H1 (cell line): ENCODE measurements around the gene VPS37D. TPM values are rescaled to one million over a fixed set of nuclear protein-coding genes. Genes with fewer than 3 reads are reported as not detected.

Experiments
- CTCF ChIA-PET: fragments of 300-600 bp; sonication (Branson Sonifier 250); formaldehyde crosslinking; loops from one replicate; lab custom pipeline; 2021; ENCODE audit not compliant: partially characterized antibody; lab: Charles Lee
- POLR2A ChIA-PET: fragments of 300-600 bp; sonication (Branson Sonifier 250); formaldehyde crosslinking; loops from one replicate; lab custom pipeline; 2021; ENCODE audit warnings: inconsistent platforms; ENCODE audit not compliant: partially characterized antibody; lab: Charles Lee
- DNase-seq, 2 experiments: peaks; one replicate each; pipeline versions ENCODE4 v3.0.0 to v3.0.0-alpha.2; 2010 to 2022; ENCODE audit warnings: low spot score in 2 of 2, low read depth in 1 of 2, mixed read lengths in 1 of 2
- FAIRE-seq: peaks from 2 replicates; lab custom pipeline; 2011; peaks lifted over from hg19 to GRCh38; lab: Jason Lieb, UNC
- H2AFZ ChIP-seq: 2 replicates; pipeline ENCODE4 v1.8.1; 2012; ENCODE audit warnings: low read length, inconsistent platforms
- H2AK5ac ChIP-seq: 2 replicates; pipeline ENCODE4 v1.6.1; 2013; ENCODE audit warnings: low read depth, low read length
- H2BK120ac ChIP-seq: replicated peaks from 2 replicates; pipeline ENCODE3; 2013; ENCODE audit warnings: low read depth, low read length, inconsistent platforms
- H2BK12ac ChIP-seq: 2 replicates; pipeline ENCODE4 v1.6.1; 2013; ENCODE audit warnings: low read depth, low read length
- H2BK15ac ChIP-seq: 2 replicates; pipeline ENCODE4 v1.6.1; 2013; ENCODE audit warnings: low read length
- H2BK20ac ChIP-seq: 2 replicates; pipeline ENCODE4 v1.6.1; 2013; ENCODE audit warnings: low read length
- H2BK5ac ChIP-seq: 2 replicates; pipeline ENCODE4 v1.6.1; 2013; ENCODE audit warnings: low read depth, low read length
- H3K14ac ChIP-seq: 2 replicates; pipeline ENCODE4 v1.6.1; 2013; ENCODE audit warnings: inconsistent platforms; ENCODE audit not compliant: insufficient read length
- H3K18ac ChIP-seq: 2 replicates; pipeline ENCODE4 v1.6.1; 2013; ENCODE audit warnings: low read length; ENCODE audit errors: extremely low read depth
- H3K23ac ChIP-seq: 2 replicates; pipeline ENCODE4 v1.6.1; 2013; ENCODE audit warnings: inconsistent platforms; ENCODE audit not compliant: insufficient read length
- H3K23me2 ChIP-seq: 2 replicates; pipeline ENCODE4 v1.6.1; 2013; ENCODE audit warnings: low read depth, low read length
- H3K27ac ChIP-seq: 2 replicates; pipeline ENCODE4 v1.6.1; 2011; ENCODE audit warnings: low read depth, low read length, inconsistent platforms
- H3K27me3 ChIP-seq, 4 experiments: replicated peaks in 1 of 4; 1 replicate in 1 of 4; 2 replicates in 3 of 4; pipeline versions ENCODE4 v1.6.1 to v1.8.1; 2011 to 2013; ENCODE audit warnings: low read length in 3 of 4, mild to moderate bottlenecking in 3 of 4, inconsistent platforms in 2 of 4, mixed read lengths in 2 of 4, moderate library complexity in 1 of 4; ENCODE audit not compliant: control insufficient read depth in 3 of 4, insufficient read depth in 3 of 4; ENCODE audit errors: extremely low read depth in 1 of 4
- H3K36me3 ChIP-seq, 4 experiments: 2 replicates each; pipeline versions ENCODE4 v1.6.1 to v1.8.1; 2011 to 2013; ENCODE audit warnings: mild to moderate bottlenecking in 4 of 4, low read length in 3 of 4, moderate library complexity in 2 of 4, control low read depth in 1 of 4, inconsistent platforms in 1 of 4; ENCODE audit not compliant: insufficient read depth in 4 of 4, control insufficient read depth in 2 of 4
- H3K4ac ChIP-seq: replicated peaks from 2 replicates; pipeline ENCODE3; 2013; ENCODE audit warnings: low read length, low read depth, mixed read lengths, inconsistent platforms; ENCODE audit not compliant: insufficient read length
- H3K4me1 ChIP-seq, 4 experiments: replicated peaks in 1 of 4; 1 replicate in 1 of 4; 2 replicates in 3 of 4; pipeline versions ENCODE4 v1.6.1 to v1.8.1; 2011 to 2013; ENCODE audit warnings: low read length in 3 of 4, inconsistent platforms in 2 of 4, mixed read lengths in 1 of 4; ENCODE audit not compliant: insufficient read depth in 4 of 4, control insufficient read depth in 3 of 4
- H3K4me2 ChIP-seq, 2 experiments: 2 replicates each; pipeline versions ENCODE4 v1.6.1 to v1.8.1; 2011 to 2013; ENCODE audit warnings: low read depth in 2 of 2, low read length in 2 of 2, control low read depth in 1 of 2, inconsistent platforms in 1 of 2, mild to moderate bottlenecking in 1 of 2; ENCODE audit not compliant: insufficient read depth in 1 of 2
- H3K4me3 ChIP-seq, 4 experiments: fragments of 200-600, 300-600 bp in 1 of 4; sonication (generic), shearing (Covaris generic), sonication (Bioruptor Twin) in 1 of 4; 2 replicates each; pipeline versions ENCODE4 v1.5.1 to v1.8.1; 2011 to 2016; ENCODE audit warnings: low read length in 4 of 4, low read depth in 3 of 4, control low read depth in 2 of 4, inconsistent platforms in 2 of 4, mild to moderate bottlenecking in 2 of 4, mixed read lengths in 1 of 4, moderate library complexity in 1 of 4; ENCODE audit not compliant: insufficient read depth in 2 of 4; ENCODE audit errors: extremely low read depth in 1 of 4
- H3K56ac ChIP-seq: replicated peaks from 2 replicates; pipeline ENCODE3; 2013; ENCODE audit warnings: low read depth, mild to moderate bottlenecking, mixed read lengths, low read length, inconsistent platforms; ENCODE audit not compliant: insufficient read length
- H3K79me1 ChIP-seq: 2 replicates; pipeline ENCODE4 v1.6.1; 2013; ENCODE audit warnings: low read depth, low read length, control low read depth
- H3K79me2 ChIP-seq, 2 experiments: 2 replicates each; pipeline versions ENCODE4 v1.6.1 to v1.8.1; 2012 to 2013; ENCODE audit warnings: low read length in 2 of 2, mild to moderate bottlenecking in 2 of 2, inconsistent platforms in 1 of 2; ENCODE audit not compliant: insufficient read depth in 2 of 2, control insufficient read depth in 1 of 2
- H3K9ac ChIP-seq, 4 experiments: replicated peaks in 1 of 4; 1 replicate in 1 of 4; 2 replicates in 3 of 4; pipeline versions ENCODE4 v1.6.1 to v1.8.1; 2011 to 2013; ENCODE audit warnings: low read depth in 3 of 4, low read length in 3 of 4, control low read depth in 2 of 4, mild to moderate bottlenecking in 2 of 4, moderate library complexity in 2 of 4, inconsistent platforms in 1 of 4; ENCODE audit errors: extremely low read depth in 1 of 4
- H3K9me3 ChIP-seq, 2 experiments: 2 replicates each; pipeline versions ENCODE4 v1.6.1 to v1.8.1; 2012 to 2013; ENCODE audit warnings: mild to moderate bottlenecking in 2 of 2, moderate library complexity in 2 of 2, control low read depth in 1 of 2, inconsistent platforms in 1 of 2, low read depth in 1 of 2, low read length in 1 of 2, mixed read lengths in 1 of 2; ENCODE audit not compliant: insufficient read depth in 2 of 2
- H4K20me1 ChIP-seq, 2 experiments: replicated peaks in 1 of 2; 2 replicates each; pipeline versions ENCODE3 to v1.8.1; 2011 to 2013; ENCODE audit warnings: inconsistent platforms in 2 of 2, low read length in 2 of 2, mild to moderate bottlenecking in 1 of 2; ENCODE audit not compliant: insufficient read depth in 2 of 2, control insufficient read depth in 1 of 2
- H4K5ac ChIP-seq: 2 replicates; pipeline ENCODE4 v1.6.1; 2013; ENCODE audit warnings: low read length, low read depth, mixed read lengths, inconsistent platforms; ENCODE audit not compliant: insufficient read length
- H4K8ac ChIP-seq: 2 replicates; pipeline ENCODE4 v1.8.0; 2013; ENCODE audit warnings: mild to moderate bottlenecking, moderate library complexity, low read length, inconsistent platforms; ENCODE audit not compliant: insufficient read depth; ENCODE audit errors: extremely low read depth
- H4K91ac ChIP-seq: replicated peaks from 2 replicates; pipeline ENCODE3; 2013; ENCODE audit warnings: low read length, mixed read lengths, inconsistent platforms; ENCODE audit not compliant: insufficient read length
- CHD1 ChIP-seq: IDR thresholded peaks from 2 replicates; pipeline ENCODE4 v1.6.1; 2012; ENCODE audit warnings: low read depth, low read length, improper control_type of control experiment
- KDM4A ChIP-seq: IDR thresholded peaks from one replicate; pipeline ENCODE4 v1.7.1; 2012; ENCODE audit warnings: low read depth, mild to moderate bottlenecking, moderate library complexity, low read length, inconsistent platforms; ENCODE audit not compliant: severe bottlenecking
- PHF8 ChIP-seq: fragments of 200-600 bp; sonication (generic); conservative IDR thresholded peaks from 2 replicates; pipeline ENCODE4 v1.7.1; 2012; ENCODE audit warnings: low read depth, mild to moderate bottlenecking, inconsistent platforms, low read length, moderate library complexity
- POLR2A ChIP-seq, 2 experiments: IDR thresholded peaks; 1 replicate in 1 of 2; 2 replicates in 1 of 2; pipeline ENCODE4 v1.6.1; 2011; ENCODE audit warnings: low read depth in 2 of 2, low read length in 2 of 2, mild to moderate bottlenecking in 2 of 2; ENCODE audit errors: control extremely low read depth in 1 of 2
- RFX5 ChIP-seq: IDR thresholded peaks from 2 replicates; pipeline ENCODE4 v1.6.1; 2011; ENCODE audit warnings: low read depth, low read length, improper control_type of control experiment, borderline replicate concordance
- SAP30 ChIP-seq: fragments of 300-600 bp; sonication (generic); IDR thresholded peaks from 2 replicates; pipeline ENCODE4 v1.7.1; 2012; ENCODE audit warnings: low read length, moderate library complexity, mild to moderate bottlenecking, inconsistent platforms; ENCODE audit not compliant: insufficient read depth, insufficient replicate concordance
- WGBS, 2 experiments: shearing (Covaris generic) in 1 of 2; methylation state at CpG; one replicate each; pipeline versions ENCODE4 v1.1.6 to v1.1.7; 2013 to 2015; ENCODE audit warnings: low lambda C conversion rate in 2 of 2, mixed read lengths in 2 of 2, inconsistent platforms in 1 of 2, low coverage in 1 of 2, missing lambda C conversion rate in 1 of 2; ENCODE audit not compliant: insufficient replicate concordance in 2 of 2, insufficient coverage in 1 of 2, insufficient read length in 1 of 2; ENCODE audit errors: extremely low coverage in 1 of 2, missing lambda C conversion rate in 1 of 2; 5-methylcytosine and 5-hydroxymethylcytosine counted together
- polyA plus RNA-seq, 7 experiments: library from polyadenylated mRNA; depleted of rRNA in 3 of 7; stranded (reverse) in 5 of 7; unstranded in 2 of 7; fragments of >200 nt in 5 of 7; fragments of 200-250 nt in 2 of 7; gene quantifications; 1 replicate in 5 of 7; 2 replicates in 1 of 7; 4 replicates in 1 of 7; pipeline versions ENCODE4 v1.2.1 to v1.2.3, GENCODE V29; 2011 to 2013; ENCODE audit warnings: missing spikeins in 2 of 7, mixed read lengths in 2 of 7
- total RNA-seq: library from RNA; stranded (reverse); fragmentation: NEBNext Ultra II Directional; extraction: Animal tissue kit (Norgen Biotek cat#: 25700); gene quantifications from 2 replicates; pipeline ENCODE4 v1.2.1, GENCODE V29; 2021
- TF ChIP-seq, protein P1 (sequence below): IDR thresholded peaks from 2 replicates; pipeline ENCODE4 v1.6.1; 2011; ENCODE audit warnings: low read length, improper control_type of control experiment

Gene VPS37D
- total and polyA plus RNA-seq, 2 of the 8 experiments (the other 6 are each of a cell fraction or from before 2014, with no cell fraction given), result 3.4 to 5.0 TPM

DNA sequence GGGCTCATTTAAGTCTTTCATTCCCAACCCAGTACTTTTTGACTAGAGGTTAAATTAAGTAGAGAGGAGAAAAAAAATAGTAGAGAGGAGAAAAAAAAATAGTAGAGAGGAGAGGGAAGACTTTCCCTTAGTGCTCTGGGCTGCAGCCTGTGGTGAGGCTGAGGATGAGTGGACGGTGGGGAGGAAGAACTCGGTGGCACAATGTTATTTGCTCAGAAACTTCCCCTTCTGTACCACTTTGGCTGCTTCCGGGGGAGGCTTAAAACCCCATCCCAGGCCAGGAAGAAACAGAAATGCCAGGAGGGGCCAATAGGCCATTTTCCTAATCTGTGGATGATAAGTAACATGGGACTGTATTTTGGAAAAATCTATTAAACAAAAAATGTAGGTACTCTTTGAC, 28.7 kb upstream of the VPS37D start:
- CTCF ChIA-PET, result interaction anchor here (8.4 kb wide), 1 partner anchor 11 kb away, joined by 86 read pairs; no protein-coding TSS in a partner anchor
- no peak overlapping the region for H2BK12ac ChIP-seq
- H3K9ac ChIP-seq, result no peak overlapping the region
- H2BK120ac ChIP-seq, result no peak overlapping the region
- H3K14ac ChIP-seq, result no peak overlapping the region
- H3K23ac ChIP-seq, result no peak overlapping the region
- no peak overlapping the region for H2AFZ ChIP-seq
- H3K36me3 ChIP-seq, result no peaks in the 10 kb centered on the region
- WGBS, 2 experiments, result 91% methylated on average over 3 of the region's 3 CpGs; no CpG with 5 or more reads in 1 of the 2 experiments
- no peaks in the 10 kb centered on the region for H3K27me3 ChIP-seq
- H3K9me3 ChIP-seq, result no peaks in the 10 kb centered on the region; a peak in 1 of 4 replicates
- peaks cover 5% of the 10 kb centered on the region; the same call in 1 of the 2 replicates for H3K23me2 ChIP-seq
- H3K79me1 ChIP-seq, result no peaks in the 10 kb centered on the region
- H3K18ac ChIP-seq, result no peak overlapping the region
- H3K56ac ChIP-seq, result no peak overlapping the region
- no peak overlapping the region for H2BK20ac ChIP-seq
- H3K4me3 ChIP-seq, result no peak overlapping the region
- H3K4me1 ChIP-seq, result peaks cover 0 to 6% (median 0%) of the 10 kb centered on the region in 4 experiments; a peak in 2 of 7 replicates
- H4K8ac ChIP-seq, result no peak overlapping the region
- POLR2A ChIA-PET, result interaction anchor here (0.9 to 1.1 kb wide), 2 partner anchors 10 to 16 kb away, joined by 3 to 4 read pairs; no protein-coding TSS in a partner anchor
- no peak overlapping the region for H2BK5ac ChIP-seq
- no peak overlapping the region for H2BK15ac ChIP-seq
- H2AK5ac ChIP-seq, result no peak overlapping the region
- no peaks in the 10 kb centered on the region for H3K79me2 ChIP-seq
- no peaks in the 10 kb centered on the region for H4K20me1 ChIP-seq
- H3K27ac ChIP-seq, result no peak overlapping the region
- no peak overlapping the region for H3K4ac ChIP-seq
- H4K5ac ChIP-seq, result no peak overlapping the region
- H4K91ac ChIP-seq, result no peak overlapping the region
- no peak for FAIRE-seq
- no peak overlapping the region for H3K4me2 ChIP-seq
- no peak for DNase-seq
- no peak for TF ChIP-seq CHD1
- TF ChIP-seq POLR2A (IDR thresholded peaks at IDR 0.05; ENCODE audit: control extremely low read depth in 1 of 2, low read depth in 2 of 2, low read length in 2 of 2), result no peak
- no peak for TF ChIP-seq SAP30
- TF ChIP-seq PHF8, result no peak
- TF ChIP-seq, protein P1, sequence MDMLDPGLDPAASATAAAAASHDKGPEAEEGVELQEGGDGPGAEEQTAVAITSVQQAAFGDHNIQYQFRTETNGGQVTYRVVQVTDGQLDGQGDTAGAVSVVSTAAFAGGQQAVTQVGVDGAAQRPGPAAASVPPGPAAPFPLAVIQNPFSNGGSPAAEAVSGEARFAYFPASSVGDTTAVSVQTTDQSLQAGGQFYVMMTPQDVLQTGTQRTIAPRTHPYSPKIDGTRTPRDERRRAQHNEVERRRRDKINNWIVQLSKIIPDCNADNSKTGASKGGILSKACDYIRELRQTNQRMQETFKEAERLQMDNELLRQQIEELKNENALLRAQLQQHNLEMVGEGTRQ, result no peak
- no peak for TF ChIP-seq KDM4A
- TF ChIP-seq RFX5, result no peak
